GM19239 (cell line): Measurements from ENCODE around the gene BCL11B.

Experiments
- DNase-seq: peaks from one replicate; pipeline ENCODE4 v3.0.0; 2011; ENCODE audit warnings: low spot score; ENCODE audit not compliant: insufficient read length
- FAIRE-seq: peaks from 2 replicates; lab custom pipeline; 2011; peaks lifted over from hg19 to GRCh38; lab: Jason Lieb, UNC

BCL11B gene

DNA sequence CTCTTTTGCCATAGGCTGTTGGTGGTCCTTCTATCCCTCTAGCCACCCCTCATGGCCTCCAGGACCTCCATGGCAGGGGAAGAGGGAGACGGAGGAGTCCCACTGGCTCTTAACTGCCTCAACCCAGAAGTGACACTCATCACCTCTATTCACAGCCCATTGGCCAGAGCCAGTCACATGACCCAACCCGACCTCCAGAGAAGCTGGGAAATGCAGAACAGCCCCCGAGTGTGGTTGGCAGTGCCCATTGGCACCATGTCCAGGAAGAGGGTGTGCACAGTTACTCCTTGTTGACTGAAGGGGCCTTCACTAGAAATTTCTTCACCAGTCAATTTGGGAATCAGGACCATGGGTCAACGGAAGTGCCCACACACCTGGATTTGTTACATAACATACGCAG, 17.0 kb upstream of the BCL11B start:
- FAIRE-seq (no peak), DNase-seq (no peak)

DNA sequence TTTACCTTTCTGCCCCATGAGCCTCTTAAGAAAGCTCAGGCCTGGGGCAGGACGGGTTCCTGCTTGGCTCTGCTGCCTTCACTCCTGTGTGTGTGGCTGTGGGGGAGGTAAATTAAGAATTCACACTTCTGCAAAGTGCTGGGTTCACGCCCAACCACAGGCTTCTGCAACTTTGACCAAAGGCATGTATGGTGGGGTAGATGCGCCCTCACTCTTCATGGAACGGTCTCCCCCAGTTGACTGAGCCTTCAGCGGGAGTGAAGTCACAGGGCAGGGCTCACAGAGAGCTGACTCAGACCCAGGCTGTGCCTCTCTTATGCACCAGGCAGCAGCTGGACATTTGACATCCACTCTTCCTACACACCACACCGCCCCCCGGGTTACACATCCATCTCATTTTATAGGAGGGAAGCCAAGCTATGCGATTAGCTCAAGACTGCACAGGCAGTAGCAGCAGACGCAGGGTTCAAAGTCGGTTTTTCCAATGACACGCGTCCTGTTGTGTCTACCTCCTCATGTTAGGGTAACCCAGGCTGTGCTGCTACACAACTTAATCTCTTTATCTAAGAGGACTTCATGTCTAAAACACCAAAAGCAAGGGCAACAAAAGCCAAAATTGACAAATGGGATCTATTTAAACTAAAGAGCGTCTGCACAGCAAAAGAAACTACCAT, 15.4 kb upstream of the BCL11B start:
- DNase-seq: no peak

DNA sequence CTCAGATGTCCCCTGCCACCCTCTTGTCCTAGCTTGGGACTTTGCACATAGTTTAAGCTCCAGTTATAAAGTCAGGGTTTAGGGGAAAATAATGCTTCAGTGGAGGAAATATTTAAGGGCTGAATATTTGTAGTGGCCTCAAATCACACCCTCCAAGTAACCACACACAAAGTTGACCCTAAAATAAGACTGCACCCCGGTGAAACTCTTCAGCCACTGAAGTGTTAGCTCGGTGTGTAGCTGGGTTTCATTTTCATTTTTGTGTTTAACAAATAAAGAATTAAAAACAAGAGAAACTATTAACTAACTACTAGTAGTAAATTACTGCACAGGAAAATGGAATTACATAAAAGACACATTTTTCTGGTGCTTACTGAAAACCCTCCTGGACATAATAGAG, 14.8 kb upstream of the BCL11B start:
- FAIRE-seq: peak; percentile 82
- no peak for DNase-seq

More for the DNA sequence above, 15.4 kb upstream of the BCL11B start:
- FAIRE-seq: no peak

DNA sequence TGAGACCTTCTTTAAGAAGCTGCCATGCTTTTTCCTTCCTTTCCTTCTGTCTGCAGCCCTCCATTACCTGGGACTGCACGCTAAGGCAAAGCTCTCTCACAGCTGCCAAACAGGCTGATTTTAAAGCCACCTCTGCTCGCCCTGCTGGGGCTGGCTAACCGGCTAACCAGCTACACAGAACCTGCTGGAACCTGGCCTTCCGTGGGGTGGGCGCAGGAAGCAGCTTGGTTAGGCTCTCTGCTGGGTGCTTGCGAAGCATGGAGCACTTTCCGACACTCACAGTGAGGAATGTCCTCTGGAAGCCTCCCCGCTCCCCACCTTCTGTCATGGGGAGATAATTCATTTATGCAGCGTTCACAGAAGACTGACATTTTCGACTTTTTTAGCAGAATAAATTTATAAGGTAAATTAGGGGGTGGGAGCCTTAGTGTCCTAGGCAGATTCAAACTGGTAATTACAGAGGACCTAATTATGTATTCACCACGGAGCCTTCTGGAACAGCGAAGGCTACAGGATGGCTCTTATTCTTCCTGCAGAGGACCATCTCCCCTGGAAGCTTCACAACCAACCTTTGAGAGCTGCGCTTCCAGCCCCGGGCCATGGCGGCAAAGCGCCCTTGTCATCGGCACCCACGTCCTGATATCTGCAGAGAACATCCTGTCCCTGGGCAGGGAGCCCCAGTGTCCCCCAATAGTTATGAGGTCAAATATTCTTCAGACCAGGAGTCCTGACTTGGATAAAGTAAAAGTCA, 12.4 kb upstream of the BCL11B start:
- DNase-seq (no peak), FAIRE-seq (no peak)

DNA sequence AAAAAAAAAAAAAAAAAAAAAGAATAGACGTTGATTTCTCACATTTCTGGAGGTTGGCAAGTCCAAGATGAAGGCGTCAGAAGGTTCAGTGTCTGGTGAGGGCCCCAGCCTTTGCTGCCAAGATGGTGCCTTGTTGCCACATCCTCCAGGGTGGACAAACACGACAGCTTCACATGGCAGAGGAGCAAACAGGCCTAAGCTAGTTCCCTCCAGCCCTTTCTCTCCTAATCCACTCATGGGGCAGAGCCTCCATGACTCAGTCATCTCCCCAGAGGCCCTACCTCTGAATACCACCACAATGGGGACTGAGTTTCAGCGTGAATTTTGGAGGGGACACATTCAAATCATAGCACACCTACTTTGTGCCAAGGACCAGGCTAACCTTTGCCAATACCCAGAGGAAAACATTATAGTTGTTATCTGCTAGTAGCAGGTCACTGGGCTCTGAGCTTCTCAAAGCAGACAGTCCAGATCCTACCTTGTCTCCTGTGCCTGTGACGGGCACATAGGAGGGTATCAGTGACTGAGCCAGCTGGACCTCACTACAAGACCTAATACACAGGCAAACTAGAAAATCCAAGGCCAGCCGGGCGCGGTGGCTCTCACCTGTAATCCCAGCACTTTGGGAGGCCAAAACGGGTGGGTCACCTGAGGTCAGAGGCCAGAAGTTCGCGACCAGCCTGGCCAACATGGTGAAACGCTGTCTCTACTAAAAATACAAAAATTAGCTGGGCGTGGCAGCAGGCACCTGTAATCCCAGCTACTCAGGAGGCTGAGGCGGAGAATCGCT, 10.5 kb upstream of the BCL11B start:
- no peak for FAIRE-seq
- DNase-seq: no peak

DNA sequence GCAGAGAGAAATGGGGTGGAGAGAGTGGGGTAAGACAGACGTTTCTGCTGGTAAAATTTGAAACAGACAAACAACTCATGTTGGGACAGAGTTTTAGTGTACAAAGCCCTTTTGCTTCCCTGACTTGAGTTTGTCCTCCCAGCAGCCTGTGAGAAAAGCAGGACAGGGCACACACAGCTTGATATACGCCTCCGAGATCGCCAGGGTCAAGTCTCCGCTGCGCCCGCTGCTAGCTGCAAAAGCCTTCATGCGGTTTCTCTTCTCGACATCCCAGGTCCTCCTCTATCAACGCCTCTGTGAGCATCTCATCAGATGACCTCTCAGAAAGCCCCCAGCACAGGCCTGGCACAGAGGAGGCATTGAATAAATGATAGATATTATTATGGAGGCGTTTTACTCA, 9.4 kb upstream of the BCL11B start:
- DNase-seq: no peak
- FAIRE-seq: no peak

DNA sequence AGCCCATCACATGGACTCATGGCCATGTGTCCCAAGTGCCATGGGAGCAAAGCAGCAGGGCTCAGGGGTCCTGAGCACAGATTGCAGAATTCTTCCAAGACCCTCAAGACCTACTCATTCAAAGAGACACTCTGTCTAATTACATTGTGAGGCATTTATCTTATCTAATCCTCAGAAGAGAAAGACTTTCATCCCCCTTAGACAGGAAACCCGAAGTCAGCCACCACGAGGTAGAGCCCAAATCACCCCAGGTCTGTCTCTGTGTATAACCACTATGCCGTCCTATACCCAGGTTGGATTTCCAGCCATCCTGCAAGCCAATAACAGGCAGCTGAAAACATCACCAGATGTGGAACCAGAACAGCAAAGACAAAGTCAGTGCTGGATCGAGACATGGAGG, 8.9 kb upstream of the BCL11B start:
- FAIRE-seq (no peak), DNase-seq (no peak)

DNA sequence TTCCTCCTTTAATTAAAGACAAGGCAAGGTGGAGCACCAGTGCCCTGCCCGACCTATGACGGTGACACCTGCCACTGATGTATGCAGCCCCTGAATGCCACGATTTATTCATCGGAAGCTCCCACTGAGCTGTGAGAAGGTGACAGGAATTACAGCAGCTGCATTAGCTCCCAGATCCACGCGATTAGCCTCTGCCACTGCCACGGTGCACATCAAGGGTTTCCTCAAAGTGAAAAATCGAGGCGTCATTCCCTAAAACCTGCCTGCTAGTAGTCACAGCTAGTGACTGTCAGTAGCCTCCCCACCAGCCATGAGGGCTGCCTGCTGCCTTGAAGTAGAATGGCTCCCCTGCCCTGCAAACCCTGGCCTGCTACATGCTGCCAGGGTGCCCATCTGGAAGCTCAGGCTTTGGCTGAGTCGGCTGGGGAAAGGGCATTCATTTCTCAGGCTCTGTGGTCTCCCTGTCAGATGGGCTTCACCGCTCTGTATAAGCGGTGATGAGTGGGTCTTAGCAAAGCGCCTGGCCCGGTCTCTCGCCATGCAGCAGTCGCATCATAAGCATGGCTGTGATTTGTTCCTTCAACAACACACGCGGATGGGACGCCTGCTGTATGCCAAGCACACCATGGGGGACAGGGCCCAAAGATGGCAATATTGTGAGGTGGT, 8.2 kb upstream of the BCL11B start:
- FAIRE-seq (no peak), DNase-seq (no peak)

DNA sequence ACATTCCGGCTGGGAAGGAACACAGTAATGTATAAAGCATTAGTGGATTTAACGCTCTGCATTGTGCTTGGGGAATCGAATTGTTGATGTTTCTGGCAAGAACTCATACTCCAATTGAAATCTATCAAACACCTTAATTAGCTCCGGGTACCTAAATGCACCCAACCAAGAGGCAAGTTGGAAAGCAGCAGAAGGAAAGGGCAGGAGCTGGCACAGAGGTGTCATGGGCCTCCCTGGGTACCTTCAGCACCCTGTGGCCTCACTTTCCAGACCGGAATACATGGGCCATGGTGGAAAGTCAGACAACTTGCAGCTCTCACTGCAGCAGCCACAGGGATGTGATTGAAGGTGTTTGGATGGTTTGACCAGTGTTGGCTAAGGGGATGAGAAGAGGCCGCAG, 6.8 kb upstream of the BCL11B start:
- DNase-seq (no peak), FAIRE-seq (no peak)

DNA sequence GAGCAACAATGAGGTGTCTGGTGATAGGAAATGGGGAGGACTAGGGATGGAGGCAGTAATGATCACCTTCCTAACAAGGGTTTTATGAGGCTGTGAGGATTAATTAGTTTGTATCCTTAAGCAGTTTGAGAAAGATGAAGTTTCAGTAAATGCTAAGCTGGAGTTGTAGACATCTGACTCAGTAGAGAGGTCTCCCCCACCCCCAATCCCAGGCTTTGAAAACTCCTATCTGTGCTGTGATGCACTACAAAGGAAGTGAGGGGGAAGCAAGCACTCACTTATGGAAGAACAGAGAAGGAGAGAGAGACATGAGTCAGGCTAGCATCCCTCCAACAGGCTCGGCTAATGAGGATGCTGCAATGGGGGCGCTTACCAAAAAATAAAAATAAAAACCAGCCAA, 5.5 kb upstream of the BCL11B start:
- no peak for FAIRE-seq
- DNase-seq: no peak

DNA sequence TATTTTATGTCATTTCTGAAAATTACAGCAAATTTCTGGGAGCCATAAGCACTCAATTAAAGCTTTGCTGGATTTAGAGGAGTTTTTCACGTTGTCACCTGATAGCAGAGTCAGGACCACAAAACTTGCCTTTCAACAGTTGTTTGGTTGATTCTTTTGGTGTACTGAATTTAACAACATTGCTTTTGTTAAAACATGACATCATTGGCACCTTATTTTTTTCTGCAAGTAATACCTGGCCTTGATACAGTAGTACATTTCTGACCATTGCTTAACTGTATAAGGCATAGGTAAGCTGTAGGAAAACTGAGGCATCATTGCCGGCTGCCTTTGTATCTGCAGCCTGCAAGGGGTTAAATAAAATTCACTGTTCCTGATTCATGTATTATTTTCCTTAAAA, 4.5 kb upstream of the BCL11B start:
- FAIRE-seq (no peak), DNase-seq (no peak)

DNA sequence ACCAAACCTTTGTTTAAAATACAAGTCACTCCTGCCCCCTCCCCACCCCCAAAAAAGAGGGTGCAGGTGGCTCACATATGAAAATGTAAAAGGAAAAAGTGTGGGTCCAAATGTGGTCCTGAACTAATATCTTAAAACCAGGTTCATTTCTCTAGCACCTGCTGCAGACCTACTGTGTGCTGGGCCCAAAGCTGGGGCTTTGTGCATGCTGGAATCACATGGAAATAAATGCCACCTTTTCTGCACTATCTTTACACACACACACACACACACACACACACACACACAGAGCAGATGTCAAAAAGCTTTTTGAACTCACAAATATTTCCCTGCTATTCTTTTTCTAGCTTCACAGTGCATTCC, 3.2 kb upstream of the BCL11B start:
- FAIRE-seq (no peak), DNase-seq (no peak)

DNA sequence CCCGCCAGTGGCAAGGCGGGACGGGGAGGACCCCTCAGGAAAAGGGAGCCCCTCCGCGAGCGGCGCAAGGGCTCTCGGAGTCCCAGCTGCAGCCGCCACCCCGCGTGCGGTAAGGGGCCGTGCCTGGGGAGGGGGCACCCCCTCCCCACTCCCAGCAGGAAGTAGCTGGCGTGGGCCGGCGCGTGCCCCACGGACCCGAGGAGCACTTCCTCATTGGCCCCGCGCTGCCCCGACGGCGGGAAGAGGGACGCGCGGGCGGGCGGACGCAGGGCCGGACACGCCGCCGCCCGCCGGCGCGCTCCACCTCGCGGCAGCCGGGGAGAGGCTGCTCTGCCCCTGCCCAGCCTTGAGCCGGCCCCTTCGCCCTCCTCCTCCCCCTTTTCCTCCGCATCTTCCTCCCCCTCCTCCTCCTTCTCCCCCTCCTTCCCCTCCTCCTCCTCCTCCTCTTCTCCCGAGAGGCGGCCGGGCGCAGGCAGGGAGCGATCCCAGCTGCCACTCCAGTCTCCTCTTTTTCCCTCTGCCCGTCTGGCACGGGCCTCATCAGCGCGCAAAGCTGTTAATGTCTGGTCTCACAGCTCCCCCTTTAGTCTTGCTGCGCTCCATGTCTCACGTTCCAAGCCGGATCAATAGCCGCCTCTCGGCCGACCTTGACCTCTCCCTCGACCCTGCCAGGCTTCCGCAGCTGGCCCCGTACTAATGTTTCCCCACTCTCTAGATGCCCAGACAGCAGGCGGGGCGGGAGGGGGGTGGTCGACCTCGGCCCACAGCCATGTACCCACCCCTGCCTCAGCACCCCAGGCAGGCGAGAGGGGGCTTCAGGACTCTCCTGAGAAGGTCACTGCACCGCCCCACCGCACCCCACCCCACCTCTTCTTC, 2.6 kb upstream of the BCL11B start:
- no peak for FAIRE-seq
- DNase-seq: no peak

DNA sequence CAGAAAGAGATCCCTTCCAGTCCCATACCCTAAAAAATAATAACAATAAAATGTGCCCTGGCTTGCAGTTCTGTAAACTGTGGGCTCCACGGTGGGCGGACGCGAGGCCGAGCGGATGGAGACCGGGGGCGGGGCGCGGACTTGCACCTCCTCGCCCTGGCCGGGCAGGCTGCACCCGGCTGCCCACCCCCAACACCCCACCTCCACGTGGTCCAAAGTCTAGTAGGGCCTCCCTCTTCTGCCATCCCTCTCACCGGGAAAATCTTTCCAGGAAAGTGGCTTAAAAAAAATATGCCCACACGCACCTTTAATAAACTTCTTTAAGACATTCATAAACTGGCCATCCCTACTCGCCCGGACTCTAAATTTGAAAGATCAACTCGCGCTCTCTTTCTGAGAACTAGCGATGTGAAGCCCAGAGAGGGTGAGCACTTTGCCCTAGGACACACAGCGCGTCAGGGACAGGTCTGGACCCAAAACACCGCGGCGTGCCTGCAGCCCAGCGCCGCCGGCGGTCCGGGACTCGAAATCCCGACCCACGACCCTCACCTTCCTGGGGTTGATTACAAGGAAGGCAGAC, 1.9 kb upstream of the BCL11B start:
- FAIRE-seq (no peak), DNase-seq (no peak)

DNA sequence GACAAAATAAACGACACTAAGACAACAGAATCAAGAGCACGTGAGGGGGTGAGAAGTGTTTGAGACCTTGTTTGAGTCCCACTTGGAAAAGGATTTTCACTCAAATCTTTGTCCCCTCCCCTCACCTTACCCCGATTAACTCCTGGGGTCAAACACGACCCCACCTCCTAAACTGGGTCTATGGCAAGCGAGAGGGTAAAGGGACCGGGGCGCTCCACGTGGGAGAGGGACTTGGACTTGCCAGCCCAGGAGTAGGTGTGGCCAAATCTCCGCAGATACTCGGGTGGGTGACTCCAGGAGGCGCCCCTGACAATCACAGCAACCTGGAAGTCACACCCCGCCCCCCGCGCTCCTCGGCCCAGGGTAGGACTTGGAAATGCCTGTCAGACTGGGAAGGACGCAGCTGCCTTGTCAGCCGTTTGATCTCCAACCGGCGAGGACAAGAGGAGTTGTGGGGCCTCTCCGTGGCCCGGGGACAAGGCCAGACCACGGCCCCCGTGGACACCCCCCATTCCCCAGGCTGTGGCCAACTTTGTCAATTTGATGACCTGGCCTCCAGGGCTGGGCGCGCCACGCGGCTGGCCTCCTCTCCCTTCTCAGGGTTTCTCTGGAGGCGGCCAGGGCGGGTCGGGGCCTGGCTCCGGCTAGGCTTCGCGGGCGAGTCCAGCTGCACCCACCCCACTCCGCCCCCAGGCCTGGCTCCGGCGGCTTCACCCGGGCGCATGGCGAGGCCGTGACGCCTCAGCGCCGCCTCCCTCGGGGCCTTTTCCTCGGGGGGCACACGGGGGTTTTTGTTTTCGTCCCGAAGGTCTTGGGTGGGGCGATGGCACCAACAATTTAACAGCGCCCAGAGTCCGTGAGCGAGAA, 1.1 kb upstream of the BCL11B start:
- no peak for DNase-seq
- no peak for FAIRE-seq

DNA sequence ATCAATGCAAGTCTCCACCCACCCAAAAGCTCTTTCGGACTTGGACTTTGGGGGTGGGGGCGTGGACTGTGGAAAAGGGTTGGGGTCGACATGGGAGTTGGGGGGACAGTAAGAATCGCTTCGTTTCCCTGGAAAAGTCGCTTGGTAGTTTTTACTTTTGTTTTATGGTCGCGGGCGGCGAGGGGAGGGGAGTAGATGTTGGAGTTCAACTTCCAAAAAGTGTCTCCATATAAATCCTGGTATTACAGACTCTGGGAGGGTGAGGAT, 568 bp upstream of the BCL11B start:
- DNase-seq (no peak), FAIRE-seq (no peak)

DNA sequence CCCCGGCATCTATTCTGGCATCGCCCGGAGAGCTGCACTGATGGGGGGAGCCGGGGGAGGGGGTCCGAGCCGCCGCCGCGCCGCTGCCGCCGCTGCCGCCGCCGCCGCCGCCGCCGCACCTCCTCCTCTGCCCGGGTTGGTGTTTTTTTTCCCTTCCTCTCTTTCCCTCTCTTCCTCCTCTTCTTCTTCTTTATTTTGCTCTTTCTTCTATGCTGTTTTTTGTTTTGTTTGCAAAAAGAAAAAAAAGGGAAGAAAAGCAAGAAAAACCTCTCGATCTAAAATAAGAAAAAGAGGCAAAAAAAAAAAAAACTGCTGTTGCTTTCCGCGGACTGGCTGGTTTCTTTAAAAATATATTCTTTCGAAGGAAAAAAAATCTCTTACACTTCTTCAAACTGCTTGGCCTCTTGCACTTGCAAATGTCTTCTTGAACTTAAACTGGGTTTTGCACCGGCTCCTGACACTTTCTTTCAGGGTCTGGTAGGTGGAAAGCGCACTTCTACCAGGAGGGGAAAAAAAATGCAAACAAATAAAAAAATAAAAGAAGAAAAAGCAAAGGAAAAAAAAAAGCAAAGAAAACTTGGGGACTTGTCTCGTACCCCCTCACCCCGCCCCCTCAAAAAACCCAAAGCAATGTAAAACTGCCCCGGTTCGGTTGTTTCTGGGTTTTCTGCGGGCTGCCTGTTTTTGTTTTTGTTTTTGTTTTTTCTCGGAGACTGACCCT, 616 bp downstream of the BCL11B start:
- DNase-seq: no peak
- FAIRE-seq: no peak
